HCT116 (cell line): Measurements from ENCODE around the gene PRR23E.

Source experiments
- CTCF ChIP-seq, 3 experiments: fragments of 200-600 bp in 1 of 3; sonication (generic) in 1 of 3; IDR thresholded peaks in 2 of 3; conservative IDR thresholded peaks in 1 of 3; 2 replicates each; pipeline ENCODE4 v1.5.1; 2012 to 2017; ENCODE audit warnings: low read depth in 2 of 3, low read length in 2 of 3, antibody characterized with exemption in 1 of 3, borderline replicate concordance in 1 of 3, control low read depth in 1 of 3, mild to moderate bottlenecking in 1 of 3, mixed read lengths in 1 of 3, mixed run types in 1 of 3, moderate library complexity in 1 of 3; ENCODE audit not compliant: insufficient read depth in 1 of 3
- EZH2 ChIP-seq: fragments of 200-600 bp; sonication (generic); IDR thresholded peaks from 2 replicates; pipeline ENCODE4 v1.6.1; 2017; ENCODE audit warnings: antibody characterized with exemption, mixed run types
- POLR2AphosphoS5 ChIP-seq: IDR thresholded peaks from 2 replicates; pipeline ENCODE4 v1.6.1; 2011; ENCODE audit warnings: mild to moderate bottlenecking, low read depth, low read length, moderate library complexity
- ZNF274 ChIP-seq: fragments of 200-500 bp; sonication (Bioruptor generic); IDR thresholded peaks from 2 replicates; pipeline ENCODE4 v1.6.1; 2014; ENCODE audit warnings: mild to moderate bottlenecking, low read depth, low read length, inconsistent platforms

GRCh38 chr3:127234778-127235177, 41.8 kb downstream of the PRR23E start:
- TF ChIP-seq CTCF (IDR thresholded peaks at IDR 0.05 in 2 of 3, conservative IDR thresholded peaks at IDR 0.05 in 1 of 3; ENCODE audit: borderline replicate concordance in 1 of 3, insufficient read depth in 1 of 3, low read depth in 2 of 3, low read length in 2 of 3) (no peak), POLR2AphosphoS5 (no peak), ZNF274 (no peak), EZH2 (no peak)
